K562 treated with DMSO at 1 percent for 12 hours (cell line): ENCODE results near the gene DRAM2. TPM values are rescaled to one million over a fixed set of nuclear protein-coding genes. Genes with fewer than 3 reads are reported as not detected.

Source experiments
- total RNA-seq: library from RNA; unstranded; fragments of 300-600 nt; gene quantifications from 2 replicates; pipeline ENCODE4 v1.2.3, GENCODE V29; 2022; ENCODE audit not compliant: insufficient read depth

The DRAM2 gene
- 54.3 and 96.5 TPM in 2 replicates for total RNA-seq

DNA sequence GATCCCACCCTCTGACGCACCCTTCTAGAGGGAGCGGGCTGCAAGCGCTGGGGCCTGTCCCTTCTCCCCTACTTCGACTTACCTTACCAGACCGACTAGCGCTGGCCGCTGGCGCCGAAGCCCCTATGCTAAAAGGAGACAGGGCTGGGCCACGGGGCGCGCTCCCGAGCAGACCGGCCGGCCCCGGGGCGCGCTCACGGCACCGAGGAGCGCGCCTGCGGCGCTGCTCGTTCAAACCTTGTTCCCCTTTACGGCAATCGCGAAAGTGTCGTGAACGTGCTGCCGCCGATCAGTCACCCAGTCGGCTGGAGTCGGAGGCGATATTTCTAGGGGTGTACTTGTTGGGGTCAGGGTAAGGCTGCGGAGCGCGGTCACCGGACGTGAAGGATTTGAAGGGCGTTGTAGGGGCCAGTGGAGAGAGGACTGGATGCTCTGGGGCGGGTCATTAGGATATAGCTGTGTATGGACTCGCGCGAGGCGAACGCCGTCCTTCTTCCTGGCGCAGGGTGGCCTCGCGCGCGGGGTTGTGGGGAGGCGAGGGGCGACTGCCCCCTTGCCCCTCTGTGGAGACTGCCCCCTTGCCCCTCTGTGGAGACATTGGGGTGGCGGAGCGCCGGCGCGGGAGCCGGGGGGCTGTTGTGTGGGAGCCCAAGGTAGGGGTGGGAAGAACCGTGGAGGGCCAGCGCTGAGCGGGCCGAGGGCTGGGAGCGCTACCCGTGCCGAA lies at the start of gene DRAM2, which contains the start of gene CEPT1:
TSS of gene DRAM2 (minus strand) at position 138 of the 724 bp plus-strand sequence. CDS start 8,539 bp downstream, outside the sequence.
TSS of gene CEPT1 (plus strand) at position 268 of the 724 bp plus-strand sequence. CDS start 7,492 bp downstream, outside the sequence.

Other genes starting within 250 kb of the DRAM2 start
- 21.0 and 56.4 TPM in 2 replicates for gene LRIF1, start 176.2 kb downstream of the DRAM2 start, total RNA-seq
- gene CEPT1, start 130 bp upstream of the DRAM2 start, total RNA-seq = 18.1 and 33.8 TPM in 2 replicates
- gene DENND2D, start 60.6 kb upstream of the DRAM2 start, total RNA-seq = 1.1 TPM in 1 of 2 replicates, not detected in the other
- gene CHI3L2, start 87.6 kb upstream of the DRAM2 start, total RNA-seq = not detected in 2 replicates
- not detected in 2 replicates for gene CHIA, start 150.8 kb upstream of the DRAM2 start, total RNA-seq